Loucy (cell line): ENCODE results near the gene FOXJ3.

Experiments
- CTCF ChIP-seq: fragments of 200-600 bp; sonication (generic); conservative IDR thresholded peaks from 2 replicates; pipeline ENCODE4 v1.5.1; 2014; ENCODE audit warnings: mild to moderate bottlenecking, antibody characterized with exemption, low read length
- EZH2phosphoT487 ChIP-seq: fragments of 200-600 bp; IDR thresholded peaks from 2 replicates; pipeline ENCODE4 v1.6.1; 2018; ENCODE audit warnings: antibody characterized with exemption, mild to moderate bottlenecking, moderate library complexity, borderline replicate concordance

DNA sequence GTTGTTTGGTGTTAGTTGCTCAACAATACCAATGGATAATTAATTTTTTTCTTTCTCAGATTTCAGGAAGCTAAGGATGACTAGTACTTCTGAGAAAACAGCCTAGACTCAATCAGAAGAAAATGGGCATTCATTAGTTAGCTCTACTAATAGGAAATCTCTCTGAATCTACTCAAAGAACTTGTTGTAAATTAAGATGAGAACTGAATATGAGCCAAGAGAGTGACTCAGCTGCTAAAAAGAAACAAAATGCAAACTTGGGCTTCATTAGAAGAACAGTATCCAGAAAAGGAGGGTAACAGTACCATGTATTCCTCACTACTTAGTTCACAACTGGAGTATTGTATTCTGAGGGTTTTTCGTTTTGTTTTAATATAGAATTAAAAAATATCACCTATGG is 12.5 kb downstream of the FOXJ3 start:
- TF ChIP-seq CTCF (no peak), EZH2phosphoT487 (no peak)
